HuH-7.5 (cell line): ENCODE measurements around the gene RNASE4.
"Not testable (repeated sequence)": the region's sequence is repeated elsewhere in the genome, so short reads cannot be mapped to it uniquely, and the experiment has no call there.

Experiments used
- DNase-seq: peaks from one replicate; pipeline ENCODE4 v3.0.0; 2011; ENCODE audit warnings: low spot score

The RNASE4 gene, protein sequence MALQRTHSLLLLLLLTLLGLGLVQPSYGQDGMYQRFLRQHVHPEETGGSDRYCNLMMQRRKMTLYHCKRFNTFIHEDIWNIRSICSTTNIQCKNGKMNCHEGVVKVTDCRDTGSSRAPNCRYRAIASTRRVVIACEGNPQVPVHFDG

GRCh38 chr14:20683891-20684661 is at the start of gene RNASE4:
Gene RNASE4, plus strand, starts transcription at chr14:20684560. Its CDS starts 14,812 bp downstream, at chr14:20699372.
- no peak for DNase-seq

DNA sequence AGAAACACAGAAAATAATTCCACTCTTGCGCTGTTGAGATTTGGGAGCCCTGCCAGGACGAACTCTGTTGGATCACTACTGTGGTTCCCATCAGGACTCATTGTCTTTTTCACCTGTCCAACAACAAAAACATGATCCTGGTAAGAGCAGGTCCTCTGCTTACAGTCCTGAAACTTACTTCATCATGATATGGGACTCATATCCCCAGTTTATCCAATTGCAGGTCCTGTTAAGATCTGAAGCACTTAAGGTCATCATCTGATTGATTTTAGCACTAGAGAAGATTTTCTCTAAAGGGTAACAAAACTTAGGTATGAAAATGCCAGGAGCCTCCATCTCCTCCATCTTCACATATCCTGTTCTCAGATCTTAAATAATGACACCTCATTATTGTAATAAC is 42.8 kb upstream of the RNASE4 start, which contains the start of gene OR6S1:
OR6S1 (minus strand) TSS at position 101 of the 400 bp plus-strand sequence; CDS start at position 101, 0 bp downstream.
- DNase-seq: no peak

GRCh38 chr14:20642182-20642581 is 42.2 kb upstream of the RNASE4 start:
- no peak for DNase-seq

DNA sequence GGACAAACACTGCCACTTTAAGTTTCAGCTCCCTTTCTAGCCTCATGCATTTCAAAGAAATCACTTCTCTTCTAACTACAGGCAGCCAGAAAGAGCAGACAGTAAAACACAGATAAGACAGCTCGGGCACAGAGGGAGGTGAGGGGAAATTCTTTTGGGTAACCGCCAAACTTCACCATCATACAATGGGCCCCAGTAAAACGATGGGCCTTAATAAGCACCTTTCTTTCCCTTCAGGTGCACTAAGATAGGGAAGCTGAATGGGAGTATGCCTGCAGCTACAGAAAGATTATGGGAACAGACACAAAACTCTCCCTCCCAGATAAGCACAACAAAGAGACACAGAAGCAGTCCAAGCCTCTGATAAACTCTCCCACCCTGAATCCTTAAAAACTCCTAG is 41.6 kb upstream of the RNASE4 start:
- DNase-seq: not testable (repeated sequence)

GRCh38 chr14:20644520-20644919 is 39.8 kb upstream of the RNASE4 start:
- no peak for DNase-seq

DNA sequence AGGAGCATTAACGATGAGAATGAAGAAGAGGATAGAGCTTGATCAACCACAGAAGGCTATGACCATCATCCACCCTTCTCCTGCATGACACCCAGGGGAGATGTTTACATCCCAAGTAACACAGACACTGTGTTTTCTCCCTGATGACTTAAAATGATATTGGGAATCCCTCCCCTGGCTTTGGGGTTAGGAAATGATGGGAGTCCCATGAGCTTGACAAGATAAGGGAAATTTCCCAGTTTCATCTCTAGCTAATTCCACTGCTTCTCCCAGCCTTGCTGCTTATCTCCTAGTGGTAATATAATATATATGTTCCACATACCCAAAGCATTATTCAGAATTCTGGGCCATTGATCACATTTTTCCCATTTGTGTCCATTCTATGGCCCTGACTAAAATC is 38.9 kb upstream of the RNASE4 start:
- no peak for DNase-seq

GRCh38 chr14:20652996-20653975 is 31.1 kb upstream of the RNASE4 start:
- DNase-seq: no peak

DNA sequence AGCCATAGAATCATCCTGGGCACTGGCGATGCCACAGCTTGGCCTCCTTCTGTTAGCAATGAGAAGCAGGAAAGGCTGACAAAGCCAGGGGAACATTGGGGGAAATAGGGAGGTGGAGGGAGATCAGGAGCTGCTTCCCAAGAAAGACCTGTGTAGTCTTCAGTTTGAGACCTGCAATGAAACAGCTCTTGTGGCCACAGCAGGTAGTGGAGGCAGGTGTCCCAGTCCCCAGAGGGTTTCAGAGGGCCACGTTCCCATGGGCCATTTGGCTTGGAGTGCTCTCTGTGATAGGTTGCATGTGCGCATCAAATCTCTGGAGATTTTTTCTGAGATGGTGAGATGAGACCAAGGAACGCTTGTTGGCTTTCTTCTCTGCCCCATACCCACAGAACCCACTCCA is 28.5 kb upstream of the RNASE4 start:
- DNase-seq: no peak

- DNase-seq: no peak
Observed at GRCh38 chr14:20656274-20656673, 28.1 kb upstream of the RNASE4 start.

GRCh38 chr14:20657216-20658211 is 26.8 kb upstream of the RNASE4 start:
- peak; percentile 50 for DNase-seq

- no peak for DNase-seq
Observed at GRCh38 chr14:20658246-20658645, 26.1 kb upstream of the RNASE4 start.

DNA sequence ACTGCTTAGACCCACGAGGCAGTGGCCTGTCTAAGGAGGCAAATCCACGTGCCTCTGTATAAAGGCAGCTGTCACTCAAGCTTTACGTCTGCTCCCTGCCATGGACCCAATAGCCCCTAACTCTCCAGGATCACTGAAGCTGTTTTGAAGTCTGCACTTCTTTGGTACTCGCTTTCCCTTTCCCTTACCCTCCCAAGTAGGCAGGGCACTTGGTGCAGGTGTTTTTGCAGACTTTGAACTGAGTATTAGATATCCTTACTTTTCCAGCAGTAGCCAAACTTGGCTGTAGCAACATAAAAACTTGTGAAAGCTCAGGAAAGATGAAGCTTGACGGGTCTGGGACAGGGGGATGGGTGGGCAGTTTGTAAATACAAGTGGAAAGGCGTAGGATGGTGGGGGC is 25.0 kb upstream of the RNASE4 start:
- no peak for DNase-seq

- no peak for DNase-seq
Observed at GRCh38 chr14:20659813-20660395, 24.5 kb upstream of the RNASE4 start.

DNA sequence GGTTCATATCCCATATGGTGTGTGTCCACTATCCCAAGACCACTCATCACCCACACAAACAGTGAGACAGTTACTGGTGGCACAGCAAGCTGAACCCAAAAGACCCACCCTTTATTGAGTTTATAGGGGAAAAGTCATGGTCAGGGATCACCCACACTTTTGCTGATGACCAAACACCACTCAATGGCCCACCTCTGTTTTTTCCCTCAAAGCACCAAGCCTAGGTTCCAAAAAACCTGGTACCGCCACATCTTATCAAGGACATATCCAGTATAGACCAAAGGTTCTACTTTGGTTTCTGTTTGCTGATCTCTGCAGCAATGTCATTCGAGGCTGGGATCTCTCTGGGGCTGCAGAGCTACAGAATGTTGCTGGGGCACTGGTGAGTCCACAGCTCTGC is 23.2 kb upstream of the RNASE4 start:
- DNase-seq: no peak

DNA sequence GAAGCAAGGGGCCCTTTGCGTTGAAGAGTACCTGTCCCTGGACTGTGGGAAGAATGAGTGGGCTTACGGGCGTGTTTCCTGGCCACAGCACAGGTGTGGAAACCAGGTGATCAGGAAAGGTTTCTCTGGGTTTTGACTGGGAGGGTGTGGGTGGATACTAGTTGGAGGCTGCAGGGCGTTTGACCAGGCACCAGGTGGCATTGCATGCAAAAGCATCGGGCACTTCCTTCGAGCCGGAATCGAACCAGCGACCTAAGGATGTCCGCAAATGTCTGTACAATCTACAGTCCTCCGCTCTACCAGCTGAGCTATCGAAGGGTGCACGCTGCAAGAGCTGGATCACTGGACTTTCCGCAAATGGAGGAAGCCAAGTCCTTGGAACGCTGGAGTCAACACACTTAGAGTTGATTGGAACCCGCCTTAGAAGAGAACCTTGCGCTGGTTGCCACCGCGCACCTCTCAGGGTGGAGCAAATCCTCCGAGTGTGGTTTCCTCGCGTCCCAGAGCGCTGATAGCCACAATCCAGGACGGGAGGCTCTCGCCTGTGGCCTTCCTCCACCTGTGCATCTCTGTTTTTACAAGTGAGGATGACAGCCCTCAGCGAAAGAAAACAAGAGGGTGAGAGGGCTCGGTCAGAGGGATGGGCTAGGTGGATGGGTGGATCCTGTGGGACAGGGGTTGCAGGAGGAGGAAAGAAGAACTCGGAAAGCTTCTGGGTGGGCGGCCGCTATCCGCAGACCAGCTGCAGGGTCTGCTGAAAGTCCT is 21.2 kb upstream of the RNASE4 start:
- DNase-seq: no peak

DNA sequence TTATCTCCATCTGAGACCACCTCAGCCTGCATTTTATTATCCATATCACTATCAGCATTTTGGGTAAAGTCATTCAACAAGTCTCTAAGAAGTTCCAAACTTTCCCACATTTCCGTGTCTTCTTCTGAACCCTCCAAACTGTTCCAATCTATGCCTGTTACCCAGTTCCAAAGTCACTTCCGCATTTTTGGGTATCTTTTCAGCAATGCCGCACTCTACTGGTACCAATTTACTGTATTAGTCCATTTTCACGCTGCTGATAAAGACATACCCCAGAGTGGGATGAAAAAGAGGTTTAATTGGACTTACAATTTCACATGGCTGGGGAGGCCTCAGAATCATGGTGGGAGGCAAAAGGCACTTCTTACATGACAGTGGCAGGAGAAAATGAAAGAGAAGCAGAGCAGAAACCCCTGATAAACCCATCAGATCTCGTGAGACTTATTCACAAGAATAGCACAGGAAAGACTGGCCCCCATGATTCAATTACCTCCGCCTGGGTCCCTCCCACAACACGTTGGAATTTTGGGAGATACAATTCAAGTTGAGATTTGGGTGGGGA is 17.9 kb upstream of the RNASE4 start:
- DNase-seq: not testable (repeated sequence)

GRCh38 chr14:20667957-20668356 is 16.4 kb upstream of the RNASE4 start:
- no peak for DNase-seq

DNA sequence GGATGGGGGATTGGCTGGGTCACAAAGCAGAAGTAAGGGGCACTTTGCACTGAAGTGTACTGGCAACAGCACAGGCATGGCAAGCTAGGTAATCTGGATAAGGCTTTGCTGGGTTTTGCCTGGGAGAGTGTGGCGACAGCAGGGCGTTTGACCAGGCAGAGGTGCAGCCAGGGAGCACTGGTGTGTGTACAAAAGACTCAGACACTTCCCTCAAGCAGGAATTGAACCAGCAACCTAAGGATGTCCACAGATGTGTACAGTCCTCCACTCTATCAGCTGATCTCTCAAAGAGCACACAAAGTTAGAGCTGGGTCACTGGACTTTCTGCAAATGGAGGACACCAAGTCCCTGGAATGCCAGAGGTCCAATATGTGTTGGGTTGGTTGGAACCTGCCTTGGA is 15.4 kb upstream of the RNASE4 start:
- DNase-seq: no peak

DNA sequence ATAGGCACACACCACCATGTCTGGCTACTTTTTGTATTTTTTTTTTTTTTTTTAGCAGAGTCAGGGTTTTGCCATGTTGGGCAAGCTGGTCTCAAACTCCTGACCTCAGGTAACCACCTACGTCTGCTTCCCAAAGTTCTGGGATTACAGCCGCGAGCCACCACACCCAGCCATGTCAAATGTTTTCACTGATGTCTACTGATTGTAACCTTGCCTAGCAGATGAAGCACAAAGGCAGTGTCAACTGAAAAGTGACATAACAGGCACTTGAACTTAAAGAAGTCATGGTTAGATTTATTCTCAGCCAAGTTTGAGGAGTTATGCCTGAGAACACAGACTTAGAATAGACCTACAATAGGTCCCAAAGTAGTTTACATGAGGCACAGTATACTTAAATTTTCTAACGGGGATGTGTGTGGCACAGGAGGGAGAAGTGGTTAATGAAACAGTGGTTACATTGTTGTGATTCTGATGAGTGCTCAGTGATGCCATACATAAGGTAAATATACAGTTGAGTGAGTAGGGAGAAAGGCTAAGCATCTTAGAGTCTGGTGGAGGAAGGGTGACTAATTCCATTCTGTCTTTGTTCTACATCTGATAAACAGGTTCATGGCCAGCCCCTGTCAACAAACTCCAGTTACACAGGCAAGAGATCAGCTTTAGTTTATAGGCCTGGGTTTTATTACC is 12.6 kb upstream of the RNASE4 start:
- DNase-seq: no peak
